ENCODE results near the gene CCDC188. TPM values are rescaled to one million over a fixed set of nuclear protein-coding genes. Genes with fewer than 3 reads are reported as not detected.

CCDC188 gene
- total RNA-seq, 1 experiment from 2014 or later = not detected

GRCh38 chr22:20109411-20110358, 41.2 kb downstream of the CCDC188 start:
- H3K36me3 Mint-ChIP-seq = peaks cover 54% of the 10 kb centered on the region
- H3K9me3 Mint-ChIP-seq = no peaks in the 10 kb centered on the region
- POLR2A ChIA-PET = no interaction called here
- no peak overlapping the region for H3K27ac Mint-ChIP-seq
- H3K27me3 Mint-ChIP-seq (ENCODE audit: low read depth) = no peaks in the 10 kb centered on the region
- H3K4me3 Mint-ChIP-seq = no peak overlapping the region
- ATAC-seq (no peak), DNase-seq (ENCODE audit: low spot score) (no peak)
- no peaks in the 10 kb centered on the region for H3K4me1 Mint-ChIP-seq
- TF ChIP-seq ZNF416 (CRISPR knock-in tag; IDR thresholded peaks at IDR 0.05) (no peak), ZNF219 (CRISPR knock-in tag; IDR thresholded peaks at IDR 0.05; ENCODE audit: borderline replicate concordance) (no peak), KAT7 (CRISPR knock-in tag; IDR thresholded peaks at IDR 0.05; ENCODE audit: borderline replicate concordance) (no peak), NR3C1 (CRISPR knock-in tag; conservative IDR thresholded peaks at IDR 0.05; ENCODE audit: low read depth) (no peak), CDX4 (CRISPR knock-in tag; IDR thresholded peaks at IDR 0.05; ENCODE audit: borderline replicate concordance) (no peak), SOX15 (CRISPR knock-in tag; IDR thresholded peaks at IDR 0.05) (no peak), ETV6 (CRISPR knock-in tag; IDR thresholded peaks at IDR 0.05) (no peak)
- CTCF ChIA-PET = interaction anchor here (1.0 kb wide), 2 partner anchors 9 to 26 kb away, joined by 3 to 6 read pairs; no protein-coding TSS in a partner anchor

- Mint-ChIP-seq H3K36me3 (peaks cover 56% of the 10 kb centered on the region), H3K27ac (no peak overlapping the region; the same call in 1 of the 2 replicates), H3K4me3 (no peak overlapping the region), H3K27me3 (ENCODE audit: low read depth) (no peaks in the 10 kb centered on the region), H3K4me1 (no peaks in the 10 kb centered on the region), H3K9me3 (no peaks in the 10 kb centered on the region)
- ATAC-seq (no peak), DNase-seq (ENCODE audit: low spot score) (no peak)
- CTCF ChIA-PET = no interaction called here
- POLR2A ChIA-PET = no interaction called here
- TF ChIP-seq GABPB1 (CRISPR knock-in tag; IDR thresholded peaks at IDR 0.05) (no peak), TEAD4 (CRISPR knock-in tag; IDR thresholded peaks at IDR 0.05) (no peak), AFF4 (CRISPR knock-in tag; IDR thresholded peaks at IDR 0.05; ENCODE audit: borderline replicate concordance) (no peak), NFATC4 (CRISPR knock-in tag; IDR thresholded peaks at IDR 0.05) (no peak), ZNF425 (CRISPR knock-in tag; conservative IDR thresholded peaks at IDR 0.05) (no peak), ZNF317 (CRISPR knock-in tag; IDR thresholded peaks at IDR 0.05; ENCODE audit: borderline replicate concordance, low read depth) (no peak), MXD4 (CRISPR knock-in tag; IDR thresholded peaks at IDR 0.05; ENCODE audit: borderline replicate concordance) (no peak), NR1H2 (CRISPR knock-in tag; IDR thresholded peaks at IDR 0.05) (no peak), ERG (CRISPR knock-in tag; IDR thresholded peaks at IDR 0.05) (no peak), ATF3 (CRISPR knock-in tag; conservative IDR thresholded peaks at IDR 0.05) (no peak), ZNF263 (CRISPR knock-in tag; IDR thresholded peaks at IDR 0.05; ENCODE audit: low read depth) (no peak), ZNF396 (CRISPR knock-in tag; IDR thresholded peaks at IDR 0.05; ENCODE audit: borderline replicate concordance) (no peak), E2F4 (CRISPR knock-in tag; IDR thresholded peaks at IDR 0.05; ENCODE audit: borderline replicate concordance, low read depth) (no peak), MLX (CRISPR knock-in tag; IDR thresholded peaks at IDR 0.05) (no peak)
Observed at GRCh38 chr22:20108757-20109230, 42.1 kb downstream of the CCDC188 start.

All from WTC11 (cell line).